ENCODE results near the gene GNG8.
A peak's percentile ranks its signal among the peaks of the same experiment; 100 is the strongest.

Gene GNG8

DNA sequence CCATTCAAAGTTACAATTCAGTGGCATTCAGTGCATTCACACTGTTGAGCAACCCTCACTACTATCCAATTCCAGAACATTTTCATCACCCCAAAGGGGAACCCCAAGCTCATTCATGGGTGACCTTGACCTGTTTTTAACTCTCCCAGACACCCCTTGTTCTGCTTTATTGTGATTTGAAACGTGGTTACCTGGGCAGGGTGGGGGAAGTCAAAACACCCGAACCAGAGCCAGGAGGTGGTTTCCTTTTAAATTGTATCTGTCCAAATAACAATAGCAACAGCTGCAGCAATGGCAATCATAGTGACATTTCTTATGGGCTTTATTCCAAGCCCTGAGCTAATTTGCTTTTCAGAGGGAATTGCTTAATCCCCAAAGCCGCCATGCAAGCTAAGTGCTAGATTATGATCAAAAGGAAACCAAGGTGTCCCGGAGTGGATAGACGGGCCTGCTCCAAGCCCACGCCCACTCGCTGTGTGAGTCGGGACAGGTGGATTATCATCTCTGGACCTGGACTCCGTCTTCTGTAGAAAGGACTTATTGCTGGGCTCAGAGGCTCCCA is 17.3 kb downstream of the GNG8 start:
- peak; percentile 59 for DNase-seq (ENCODE audit: low read depth)

DNA sequence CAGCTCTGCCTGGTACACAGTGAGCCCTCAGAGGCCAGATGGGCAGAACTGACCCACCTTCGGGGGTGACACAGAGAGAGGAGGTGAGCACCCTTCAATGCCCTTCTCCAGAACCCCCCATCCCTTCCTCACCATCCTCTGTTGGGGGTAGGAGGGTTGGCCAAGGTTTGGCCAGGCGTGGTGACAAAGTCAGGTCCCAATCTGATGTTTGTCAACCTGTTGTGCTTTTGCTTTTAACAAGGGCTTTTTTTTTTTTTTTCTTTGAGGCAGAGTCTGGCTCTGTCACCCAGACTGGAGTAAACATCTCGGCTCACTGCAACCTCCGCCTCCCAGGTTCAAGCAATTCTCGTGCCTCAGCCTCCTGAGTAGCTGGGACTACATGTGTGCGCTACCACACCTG is 18.4 kb downstream of the GNG8 start:
- no peak for DNase-seq (ENCODE audit: low read depth)

DNA sequence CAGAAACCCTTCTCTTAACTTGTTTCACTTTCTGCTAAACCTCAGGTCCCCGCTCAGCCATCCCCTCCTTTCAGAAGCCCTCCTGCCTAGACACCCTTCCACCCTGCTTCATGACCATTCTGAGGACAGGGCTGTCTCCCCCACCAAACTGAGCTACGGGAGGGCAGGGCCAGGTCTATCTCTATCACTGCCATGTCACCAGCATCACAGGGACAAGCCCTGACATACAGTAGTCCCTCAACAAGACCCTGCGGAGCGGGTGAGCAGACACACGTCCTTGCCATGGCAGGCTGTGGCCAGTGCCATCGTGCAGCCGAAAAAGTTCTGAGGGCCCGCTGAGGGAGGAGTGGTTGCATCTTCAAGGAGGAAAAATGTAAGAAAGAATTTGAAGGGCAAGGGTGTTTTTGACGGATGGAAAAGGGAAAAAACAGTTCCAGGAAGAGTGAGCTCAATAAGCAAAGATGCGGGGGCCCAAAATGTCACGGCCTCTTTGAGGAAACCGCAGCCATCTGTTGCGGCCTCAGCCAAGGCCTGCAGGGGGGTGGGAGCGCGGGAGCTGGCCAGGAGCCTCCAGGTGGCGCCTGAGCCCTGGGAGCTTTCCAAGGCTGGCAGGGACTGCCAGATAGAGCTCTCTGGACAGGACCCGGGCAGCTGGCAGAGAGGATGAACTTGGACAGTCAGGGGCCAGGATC is 19.2 kb downstream of the GNG8 start:
- DNase-seq (ENCODE audit: low read depth), result peak; percentile 72

GRCh38 chr19:46615966-46616365 is 20.0 kb downstream of the GNG8 start:
- DNase-seq (ENCODE audit: low read depth), result no peak

- DNase-seq (ENCODE audit: low read depth), result peak; percentile 69
Measured at GRCh38 chr19:46614114-46614722, 21.8 kb downstream of the GNG8 start.

DNA sequence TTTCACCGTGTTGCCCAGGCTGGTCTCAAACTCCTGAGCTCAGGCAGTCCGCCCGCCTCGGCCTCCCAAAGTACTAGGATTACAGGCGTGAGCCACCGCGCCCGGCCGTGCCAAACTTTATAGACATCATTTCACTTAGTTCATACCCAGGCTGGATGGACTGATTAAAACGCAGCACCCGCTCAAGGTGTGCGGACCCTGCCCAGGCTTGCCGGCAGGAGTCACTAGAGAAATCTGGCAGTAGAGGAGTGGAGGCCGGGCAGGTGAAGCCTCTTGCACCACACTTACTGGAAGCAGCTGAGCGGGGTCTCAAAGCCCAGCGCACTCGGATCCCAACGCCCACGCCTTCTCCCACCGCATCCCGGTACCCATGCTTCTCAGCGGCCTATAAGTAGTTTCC is 22.5 kb downstream of the GNG8 start:
- DNase-seq (ENCODE audit: low read depth), result no peak

DNA sequence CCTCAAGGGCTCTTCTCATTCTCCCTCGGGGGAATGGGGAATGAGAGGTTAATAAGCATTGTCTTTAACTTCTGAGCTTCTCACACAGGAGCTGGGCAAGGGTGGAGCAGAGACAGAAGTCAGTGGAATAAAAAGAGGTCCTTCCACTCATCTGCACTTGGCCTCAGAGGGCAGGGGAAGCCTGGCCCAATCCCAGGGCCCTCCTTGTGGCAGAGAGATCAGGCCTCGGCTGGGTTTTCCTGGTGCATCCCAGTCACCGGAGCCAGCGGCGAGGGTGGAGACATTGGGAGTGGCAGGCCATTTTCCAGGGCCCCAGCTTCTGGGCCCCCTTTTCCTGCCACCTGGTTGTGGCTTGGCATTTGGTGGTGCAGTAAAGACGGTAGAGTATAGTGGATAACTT is 24.2 kb downstream of the GNG8 start:
- no peak for DNase-seq (ENCODE audit: low read depth)

DNA sequence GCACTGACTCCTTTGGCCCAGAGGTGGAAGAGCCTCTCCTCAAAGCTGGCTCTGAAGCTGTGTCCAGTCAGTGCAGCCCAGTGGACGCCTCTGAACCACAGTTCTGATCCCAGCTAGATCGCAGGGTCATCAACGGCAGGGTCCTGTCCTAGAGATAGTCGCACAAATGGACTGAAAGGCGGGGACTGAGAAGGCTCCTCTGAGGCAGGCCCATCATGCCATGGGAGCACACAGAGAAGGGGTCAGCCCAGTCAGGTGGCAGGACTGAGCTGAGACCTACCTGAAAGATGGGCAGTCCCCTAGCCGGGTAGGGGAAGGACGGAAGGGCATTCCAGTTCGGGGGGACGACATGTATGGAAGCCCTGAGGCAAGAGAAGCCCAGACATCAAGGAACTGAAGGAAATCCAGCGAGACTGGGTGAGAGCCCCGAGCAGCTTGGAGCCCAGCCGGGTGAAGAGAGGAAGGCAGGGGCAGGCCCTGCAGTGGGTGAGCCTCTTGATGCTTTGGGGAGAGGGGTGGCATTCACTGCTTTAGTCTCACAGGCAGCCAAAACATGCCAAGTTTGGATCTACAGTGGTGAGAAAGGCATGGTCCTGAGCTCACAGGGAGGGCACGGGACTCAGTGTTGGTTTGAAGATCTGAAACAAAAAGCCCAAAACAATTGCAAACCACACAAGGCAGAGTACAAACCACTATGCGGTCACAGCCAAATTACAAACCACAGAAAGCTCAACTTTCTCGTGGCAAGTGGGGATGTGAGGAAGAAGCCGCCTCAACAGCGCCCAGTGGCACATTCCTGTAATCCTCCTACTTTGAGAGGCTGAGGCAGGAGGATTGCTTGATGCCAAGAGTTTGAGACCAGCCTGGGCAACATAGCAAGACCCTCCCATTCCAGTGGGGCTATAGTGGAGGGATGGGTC is 24.9 kb downstream of the GNG8 start:
- peak; percentile 44 for DNase-seq (ENCODE audit: low read depth)

- DNase-seq (ENCODE audit: low read depth), result no peak
Measured at GRCh38 chr19:46610413-46610775, 25.6 kb downstream of the GNG8 start.

- DNase-seq (ENCODE audit: low read depth), result no peak
Measured at GRCh38 chr19:46609511-46610412, 26.2 kb downstream of the GNG8 start.

GRCh38 chr19:46608581-46609345 is 27.2 kb downstream of the GNG8 start:
- DNase-seq (ENCODE audit: low read depth), result no peak

DNA sequence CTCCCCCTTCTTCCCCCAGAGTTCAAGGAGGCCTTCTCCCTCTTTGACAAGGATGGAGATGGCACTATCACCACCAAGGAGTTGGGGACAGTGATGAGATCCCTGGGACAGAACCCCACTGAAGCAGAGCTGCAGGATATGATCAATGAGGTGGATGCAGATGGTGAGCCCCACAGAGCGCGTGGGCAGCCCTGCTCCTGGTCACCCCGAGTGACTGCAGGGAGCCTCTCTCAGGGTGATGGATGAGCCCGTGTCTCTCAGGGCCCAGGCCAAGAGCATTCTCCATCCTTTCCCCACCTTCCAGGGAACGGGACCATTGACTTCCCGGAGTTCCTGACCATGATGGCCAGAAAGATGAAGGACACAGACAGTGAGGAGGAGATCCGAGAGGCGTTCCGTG is 27.8 kb downstream of the GNG8 start:
- DNase-seq (ENCODE audit: low read depth), result no peak

DNA sequence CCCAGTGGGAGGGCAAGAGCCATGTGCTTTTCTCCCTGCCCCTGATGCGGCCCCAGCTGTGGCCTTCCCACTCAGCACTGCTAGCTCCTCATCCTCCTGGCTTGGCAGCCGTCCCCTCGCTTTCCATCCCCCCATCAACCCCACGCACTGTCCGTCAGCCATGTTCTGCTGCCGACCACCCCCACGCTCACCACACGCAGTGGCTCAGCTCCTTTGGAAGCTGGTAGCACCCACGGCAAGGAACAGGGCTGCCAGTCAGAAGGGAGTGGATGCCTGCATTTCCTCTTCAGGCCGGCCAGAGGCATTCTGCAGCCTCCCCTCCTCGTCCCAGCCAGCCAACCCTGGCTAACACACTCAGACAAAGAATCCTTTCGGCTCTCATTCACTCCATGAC is 28.6 kb downstream of the GNG8 start:
- DNase-seq (ENCODE audit: low read depth), result no peak

DNA sequence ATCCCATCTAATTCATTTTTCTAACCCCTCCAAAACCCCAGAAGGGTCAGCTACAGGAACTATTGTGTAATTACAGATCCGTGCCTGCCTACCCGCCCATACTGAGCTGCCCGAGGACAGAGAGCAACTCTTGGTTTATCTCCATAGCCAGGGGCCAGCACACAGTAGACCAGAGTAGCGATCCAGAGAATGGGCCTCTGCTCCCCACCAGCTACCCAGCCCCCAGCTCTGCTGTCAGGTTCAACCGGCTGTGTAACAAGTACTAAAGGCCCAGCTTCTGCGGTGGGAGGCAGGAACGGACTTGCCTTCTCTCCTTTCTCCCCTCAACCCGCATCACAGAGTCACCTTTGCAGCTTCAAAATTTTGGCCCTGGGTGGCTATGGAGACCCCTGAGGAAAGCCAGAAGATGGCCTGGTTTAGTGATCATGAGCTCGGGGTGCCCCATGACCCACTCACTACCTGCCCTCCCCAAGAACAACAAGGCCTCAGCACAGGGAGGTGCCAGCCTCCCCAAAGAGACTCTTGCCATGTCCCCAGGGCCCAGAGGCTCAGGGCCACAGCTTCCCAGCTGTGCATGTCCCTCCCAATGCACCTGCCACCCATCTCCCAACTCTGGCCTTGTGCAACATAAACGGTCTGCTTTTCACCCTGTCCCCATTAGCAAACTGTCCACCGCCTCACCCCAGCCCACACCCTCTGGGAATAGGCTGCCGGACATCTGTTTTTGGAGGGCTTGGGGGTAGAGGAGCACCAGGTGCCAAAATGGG is 29.1 kb downstream of the GNG8 start:
- DNase-seq (ENCODE audit: low read depth), result no peak

GRCh38 chr19:46606019-46606418 is 30.0 kb downstream of the GNG8 start:
- no peak for DNase-seq (ENCODE audit: low read depth)

DNA sequence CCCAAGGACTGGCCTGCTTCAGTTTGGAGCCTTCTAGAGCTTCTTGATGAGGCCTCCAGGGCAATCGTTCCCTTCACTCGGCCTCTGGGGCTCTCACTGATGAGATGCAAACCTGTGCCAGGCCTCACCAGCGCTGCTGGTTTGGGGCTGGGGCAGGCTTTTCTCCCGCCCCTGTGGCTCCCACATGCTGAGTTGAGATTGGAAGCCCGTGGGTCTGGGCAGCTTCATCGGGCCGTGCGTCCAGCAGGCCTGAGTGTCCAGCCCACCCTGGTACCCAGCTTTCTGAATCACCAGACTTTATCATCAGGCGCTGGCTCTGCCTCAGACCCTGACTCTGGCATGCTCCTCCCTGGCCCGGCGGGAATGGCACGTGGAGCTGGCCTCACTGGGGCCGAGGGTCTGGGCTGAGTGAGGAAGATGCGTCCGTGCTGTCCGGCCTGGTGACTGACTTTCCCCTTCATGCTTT is 30.6 kb downstream of the GNG8 start:
- DNase-seq (ENCODE audit: low read depth), result no peak

DNA sequence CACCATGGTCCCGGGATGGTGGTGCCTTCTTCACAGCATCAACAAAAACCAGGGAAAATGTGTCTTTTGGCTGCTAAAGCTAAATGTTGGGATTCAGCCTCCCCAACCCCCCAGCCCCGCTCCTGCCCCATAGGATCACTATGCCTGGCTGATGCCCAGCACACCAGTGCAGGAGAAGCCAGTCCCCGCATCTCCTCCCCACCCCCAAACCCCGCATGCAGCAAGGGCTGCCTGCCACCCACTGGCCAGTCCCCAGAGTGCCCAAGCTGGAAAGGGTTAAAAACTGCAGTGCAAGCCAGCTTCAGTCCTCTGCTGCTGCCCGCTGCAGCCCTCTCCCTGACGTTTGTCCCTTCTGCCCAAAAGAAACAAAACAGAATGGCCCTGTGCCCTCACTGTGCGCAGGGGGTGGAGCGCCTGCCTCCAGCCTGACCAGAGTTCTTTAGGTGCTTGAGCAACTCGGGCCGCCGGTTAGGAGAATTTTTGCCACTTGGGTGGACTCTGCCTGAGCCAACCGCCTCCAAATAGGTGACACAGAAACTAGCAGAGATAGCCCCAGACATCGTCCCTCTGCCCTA is 31.1 kb downstream of the GNG8 start:
- DNase-seq (ENCODE audit: low read depth), result no peak

DNA sequence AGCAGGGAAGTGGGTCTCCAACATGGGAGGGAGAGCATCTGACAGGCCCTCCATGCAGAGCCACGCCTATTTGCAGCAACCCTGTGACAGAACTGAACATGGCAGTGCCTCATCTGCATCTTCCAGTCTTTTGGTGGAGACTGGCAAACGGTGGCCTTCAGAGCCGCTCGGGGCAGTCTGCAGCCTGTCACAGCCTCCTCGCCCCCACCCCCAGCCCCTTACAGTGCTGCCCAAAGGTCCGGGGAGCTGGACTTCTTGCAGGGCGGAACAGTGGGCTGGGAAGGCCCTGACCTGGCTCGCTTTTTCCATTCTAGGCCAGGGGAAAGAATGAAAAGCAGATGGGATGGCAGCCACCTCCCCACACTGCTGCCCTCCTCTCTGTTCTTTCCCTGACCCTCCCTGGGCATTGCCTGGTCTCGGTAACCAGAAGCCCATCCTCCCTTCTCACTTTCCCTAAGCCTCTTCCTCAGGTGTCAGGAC is 32.2 kb downstream of the GNG8 start:
- DNase-seq (ENCODE audit: low read depth), result no peak

- DNase-seq (ENCODE audit: low read depth), result no peak
Measured at GRCh38 chr19:46603195-46603637, 32.8 kb downstream of the GNG8 start.
